Colonic mucosa (tissue), 4 donors: ENCODE data around the gene RBBP5. TPM values are rescaled to one million over a fixed set of nuclear protein-coding genes. Genes with fewer than 3 reads are reported as not detected.

ENCODE experiments used
- DNase-seq: peaks from one replicate; pipeline ENCODE4 v3.0.0-alpha.2; 2020
- H3K27ac ChIP-seq: fragments of 200-600 bp; one replicate; pipeline ENCODE4 v1.8.0; 2021
- H3K27me3 ChIP-seq: fragments of 200-600 bp; one replicate; pipeline ENCODE4 v1.8.0; 2021
- H3K36me3 ChIP-seq: fragments of 200-600 bp; one replicate; pipeline ENCODE4 v1.8.0; 2021
- H3K4me1 ChIP-seq: fragments of 200-600 bp; one replicate; pipeline ENCODE4 v1.8.0; 2021; ENCODE audit warnings: mild to moderate bottlenecking
- H3K4me3 ChIP-seq: fragments of 200-600 bp; one replicate; pipeline ENCODE4 v1.8.0; 2021
- H3K9ac ChIP-seq, 2 donors: one replicate each; pipeline ENCODE4 v1.7.0; 2013; ENCODE audit warnings: control low read depth in 2 of 2, low read depth in 2 of 2, low read length in 2 of 2
- H3K9me3 ChIP-seq: fragments of 200-600 bp; one replicate; pipeline ENCODE4 v1.8.0; 2021
- CTCF ChIP-seq: fragments of 200-600 bp; IDR thresholded peaks from one replicate; pipeline ENCODE4 v1.8.0; 2022; ENCODE audit warnings: antibody characterized with exemption, mild to moderate bottlenecking
- intact Hi-C: fragments of 100-400 bp; cut with DNase I; formaldehyde crosslinking; loops from one replicate; pipeline ENCODE4 v1.14.1; 2022
- total RNA-seq, 2 donors: library from RNA; stranded (reverse); fragmentation: NEBNext Ultra II Directional in 1 of 2; extraction: Animal tissue kit (Norgen Biotek cat#: 25700) in 1 of 2; gene quantifications; one replicate each; pipeline ENCODE4 v1.2.1, GENCODE V29; 2021
- donor health status: healthy.
- donor health status: DM: no; HTN: no; CAD: no.
- donor health status: DM: no; HTN: no; CAD: no.

Gene RBBP5
- total RNA-seq, 2 donors from 2014 or later: 15.1 to 17.8 TPM

- no peaks in the 10 kb centered on the region for H3K36me3 ChIP-seq
- H3K9ac ChIP-seq: no peak overlapping the region
- intact Hi-C loops: no loop called here
- no peaks in the 10 kb centered on the region for H3K9me3 ChIP-seq
- H3K27ac ChIP-seq: no peak overlapping the region
- H3K4me1 ChIP-seq: no peaks in the 10 kb centered on the region
- TF ChIP-seq CTCF: no peak
- H3K27me3 ChIP-seq: peaks cover 25% of the 10 kb centered on the region
- DNase-seq: no peak
- H3K4me3 ChIP-seq: no peak overlapping the region
These were observed 76.6 kb downstream of the RBBP5 start for GRCh38 chr1:205045146-205045545.

- DNase-seq: no peak
- no peaks in the 10 kb centered on the region for H3K9me3 ChIP-seq
- H3K4me1 ChIP-seq: no peaks in the 10 kb centered on the region
- no peak overlapping the region for H3K4me3 ChIP-seq
- no peak overlapping the region for H3K27ac ChIP-seq
- no peak for TF ChIP-seq CTCF
- peaks cover 25% of the 10 kb centered on the region for H3K27me3 ChIP-seq
- no peaks in the 10 kb centered on the region for H3K36me3 ChIP-seq
- H3K9ac ChIP-seq: no peak overlapping the region
- intact Hi-C loops: no loop called here
These were observed 77.0 kb downstream of the RBBP5 start for GRCh38 chr1:205044741-205045140.

- Histone ChIP-seq H3K4me1 (no peaks in the 10 kb centered on the region), H3K36me3 (no peaks in the 10 kb centered on the region), H3K9me3 (no peaks in the 10 kb centered on the region), H3K9ac (no peak overlapping the region), H3K27ac (no peak overlapping the region), H3K4me3 (no peak overlapping the region), H3K27me3 (peaks cover 25% of the 10 kb centered on the region)
- TF ChIP-seq CTCF: no peak
- intact Hi-C loops: no loop called here
- no peak for DNase-seq
These were observed 77.9 kb downstream of the RBBP5 start for GRCh38 chr1:205043866-205044265.

GRCh38 chr1:205042911-205043806 lies 78.6 kb downstream of the RBBP5 start, which contains the start of gene CNTN2:
Gene CNTN2 (plus strand): TSS chr1:205043212. CDS start chr1:205053186, 9,974 bp downstream.
- no peak within 1 kb of the TSS for H3K4me3 ChIP-seq
- no peak within 1 kb of the TSS for H3K9ac ChIP-seq
- TF ChIP-seq CTCF: no peak
- H3K36me3 ChIP-seq: no peaks in the 10 kb centered on the region
- intact Hi-C loops: no loop called here
- no peaks in the 10 kb centered on the region for H3K4me1 ChIP-seq
- no peaks in the 10 kb centered on the region for H3K9me3 ChIP-seq
- no peak for DNase-seq
- peaks cover 25% of the 10 kb centered on the region for H3K27me3 ChIP-seq
- H3K27ac ChIP-seq: no peak within 1 kb of the TSS

- H3K36me3 ChIP-seq: no peaks in the 10 kb centered on the region
- no peak overlapping the region for H3K4me3 ChIP-seq
- intact Hi-C loops: no loop called here
- H3K27me3 ChIP-seq: peaks cover 25% of the 10 kb centered on the region
- H3K9ac ChIP-seq: no peak overlapping the region
- no peak for DNase-seq
- no peaks in the 10 kb centered on the region for H3K9me3 ChIP-seq
- no peak overlapping the region for H3K27ac ChIP-seq
- TF ChIP-seq CTCF: no peak
- no peaks in the 10 kb centered on the region for H3K4me1 ChIP-seq
These were observed 79.5 kb downstream of the RBBP5 start for GRCh38 chr1:205041998-205042910.
